GM23338 (cell line): ENCODE measurements around the gene AKT1S1. TPM values are rescaled to one million over a fixed set of nuclear protein-coding genes. Genes with fewer than 3 reads are reported as not detected.

Source experiments
- ATAC-seq: fragments of 200-7000 bp; cut with Tn5 transposase; 3 replicates; pipeline ENCODE4 v1.9.1; 2020
- DNase-seq: peaks from one replicate; pipeline ENCODE4 v3.0.0-alpha.2; 2015; ENCODE audit warnings: low spot score
- H2AFZ ChIP-seq: fragments of 200-600 bp; sonication (generic); 2 replicates; pipeline ENCODE4 v1.8.0; 2016; ENCODE audit warnings: antibody characterized with exemption, mild to moderate bottlenecking, moderate library complexity
- H3F3A ChIP-seq: fragments of 200-600 bp; sonication (generic); replicated peaks from 2 replicates; pipeline ENCODE4 v1.8.0; 2017; ENCODE audit warnings: antibody characterized with exemption, mixed run types, low read depth
- H3K27ac ChIP-seq: fragments of 200-600 bp; sonication (generic); 2 replicates; pipeline ENCODE4 v1.6.1; 2016; ENCODE audit warnings: low read depth
- H3K27me3 ChIP-seq: fragments of 200-600 bp; sonication (generic); 2 replicates; pipeline ENCODE4 v1.8.0; 2016; ENCODE audit warnings: mild to moderate bottlenecking, mixed run types, moderate library complexity; ENCODE audit not compliant: insufficient read depth
- H3K36me3 ChIP-seq: fragments of 200-600 bp; sonication (generic); 2 replicates; pipeline ENCODE4 v1.8.0; 2016; ENCODE audit warnings: mild to moderate bottlenecking; ENCODE audit not compliant: insufficient read depth
- H3K4me1 ChIP-seq: fragments of 200-600 bp; sonication (generic); 2 replicates; pipeline ENCODE4 v1.8.0; 2016; ENCODE audit warnings: mild to moderate bottlenecking, moderate library complexity; ENCODE audit not compliant: insufficient read depth
- H3K4me2 ChIP-seq: fragments of 200-600 bp; sonication (generic); 2 replicates; pipeline ENCODE4 v1.7.1; 2017; ENCODE audit warnings: mixed run types
- H3K4me3 ChIP-seq: fragments of 200-600 bp; sonication (generic); 2 replicates; pipeline ENCODE4 v1.6.1; 2016; ENCODE audit warnings: mixed run types
- H3K79me2 ChIP-seq: fragments of 200-600 bp; sonication (generic); replicated peaks from 2 replicates; pipeline ENCODE4 v1.8.0; 2017; ENCODE audit warnings: mild to moderate bottlenecking; ENCODE audit not compliant: insufficient read depth
- H3K9me2 ChIP-seq: fragments of 200-600 bp; sonication (generic); 2 replicates; pipeline ENCODE4 v1.8.0; 2017; ENCODE audit not compliant: insufficient read depth
- H4K20me1 ChIP-seq: fragments of 200-600 bp; sonication (generic); replicated peaks from 2 replicates; pipeline ENCODE4 v1.8.0; 2017; ENCODE audit warnings: mild to moderate bottlenecking; ENCODE audit not compliant: insufficient read depth
- H3K27ac Mint-ChIP-seq: 2 replicates; pipeline ENCODE4 v1.8.0; 2020; ENCODE audit warnings: inconsistent platforms, mild to moderate bottlenecking, moderate library complexity, mixed read lengths
- H3K27me3 Mint-ChIP-seq: 3 replicates; pipeline ENCODE4 v1.8.0; 2022; ENCODE audit warnings: low read depth, mild to moderate bottlenecking, moderate library complexity, mixed read lengths, inconsistent platforms; ENCODE audit not compliant: insufficient read depth, poor library complexity
- H3K36me3 Mint-ChIP-seq: 3 replicates; pipeline ENCODE4 v1.8.0; 2021; ENCODE audit warnings: low read depth, mild to moderate bottlenecking, inconsistent platforms, moderate library complexity, mixed read lengths
- H3K4me1 Mint-ChIP-seq: 3 replicates; pipeline ENCODE4 v1.8.0; 2020; ENCODE audit warnings: mild to moderate bottlenecking, inconsistent platforms, mixed read lengths
- H3K4me3 Mint-ChIP-seq: 3 replicates; pipeline ENCODE4 v1.8.0; 2021; ENCODE audit warnings: moderate library complexity, mild to moderate bottlenecking, inconsistent platforms, mixed read lengths
- H3K9me3 Mint-ChIP-seq: 3 replicates; pipeline ENCODE4 v1.8.0; 2020; ENCODE audit warnings: moderate library complexity, mild to moderate bottlenecking, inconsistent platforms, mixed read lengths
- CREB1 ChIP-seq: fragments of 250-450 bp; sonication (Bioruptor Pico); IDR thresholded peaks from 2 replicates; pipeline ENCODE4 v1.5.0; 2020; ENCODE audit warnings: low read depth, mild to moderate bottlenecking, moderate library complexity
- CTCF ChIP-seq, 2 experiments: fragments of 200-600 bp in 1 of 2; sonication (generic) in 1 of 2; conservative IDR thresholded peaks; 2 replicates each; pipeline versions ENCODE4 v1.5.1 to v1.6.1; 2016 to 2017; ENCODE audit warnings: antibody characterized with exemption in 2 of 2, low read depth in 2 of 2, mild to moderate bottlenecking in 2 of 2, moderate library complexity in 1 of 2
- ETS1 ChIP-seq: IDR thresholded peaks from 2 replicates; pipeline ENCODE4 v1.6.1; 2016; ENCODE audit warnings: antibody characterized with exemption
- EZH2 ChIP-seq: fragments of 200-600 bp; sonication (generic); IDR thresholded peaks from one replicate; pipeline ENCODE4 v1.8.0; 2017; ENCODE audit warnings: antibody characterized with exemption, mild to moderate bottlenecking, low read depth; ENCODE audit not compliant: unreplicated experiment
- EZH2phosphoT487 ChIP-seq: fragments of 200-600 bp; sonication (generic); IDR thresholded peaks from one replicate; pipeline ENCODE4 v1.8.1; 2018; ENCODE audit warnings: antibody characterized with exemption; ENCODE audit not compliant: unreplicated experiment
- JUNB ChIP-seq: IDR thresholded peaks from one replicate; pipeline ENCODE4 v1.6.1; 2016; ENCODE audit warnings: antibody characterized with exemption; ENCODE audit not compliant: unreplicated experiment
- NANOG ChIP-seq: IDR thresholded peaks from 2 replicates; pipeline ENCODE4 v1.6.1; 2016; ENCODE audit warnings: antibody characterized with exemption, borderline replicate concordance
- POLR2AphosphoS5 ChIP-seq: IDR thresholded peaks from 2 replicates; pipeline ENCODE4 v1.6.1; 2016; ENCODE audit warnings: antibody characterized with exemption, low read depth
- STAT1 ChIP-seq: IDR thresholded peaks from one replicate; pipeline ENCODE4 v1.6.1; 2016; ENCODE audit warnings: antibody characterized with exemption; ENCODE audit not compliant: unreplicated experiment
- ZNF114 ChIP-seq: fragments of 250-450 bp; sonication (Bioruptor Pico); IDR thresholded peaks from 2 replicates; pipeline ENCODE4 v1.5.0; 2020; ENCODE audit warnings: mild to moderate bottlenecking, moderate library complexity
- ZNF331 ChIP-seq: fragments of 250-450 bp; sonication (Bioruptor Pico); IDR thresholded peaks from 2 replicates; pipeline ENCODE4 v1.5.0; 2020; ENCODE audit warnings: low read depth, mild to moderate bottlenecking, moderate library complexity
- polyA plus RNA-seq: library from polyadenylated mRNA; unstranded; fragments of >200 nt; fragmentation: Nextera tagmentation; extraction: Ambion mirVana; gene quantifications from 2 replicates; pipeline ENCODE4 v1.2.1, GENCODE V29; 2016
- total RNA-seq: library from RNA; depleted of rRNA; stranded (reverse); fragments of >200 nt; shearing (Covaris generic); gene quantifications from 2 replicates; pipeline ENCODE4 v1.2.3, GENCODE V29; 2014
- TF ChIP-seq, protein P1 (sequence below): IDR thresholded peaks from one replicate; pipeline ENCODE4 v1.6.1; 2018; ENCODE audit warnings: antibody characterized with exemption; ENCODE audit not compliant: unreplicated experiment
- TF ChIP-seq, protein P2 (sequence below): fragments of 250-450 bp; sonication (Bioruptor Pico); IDR thresholded peaks from 2 replicates; pipeline ENCODE4 v1.5.0; 2020; ENCODE audit warnings: mild to moderate bottlenecking, moderate library complexity

AKT1S1 gene
- total and polyA plus RNA-seq, 2 experiments from 2014 or later: 21.5 to 28.6 TPM

DNA sequence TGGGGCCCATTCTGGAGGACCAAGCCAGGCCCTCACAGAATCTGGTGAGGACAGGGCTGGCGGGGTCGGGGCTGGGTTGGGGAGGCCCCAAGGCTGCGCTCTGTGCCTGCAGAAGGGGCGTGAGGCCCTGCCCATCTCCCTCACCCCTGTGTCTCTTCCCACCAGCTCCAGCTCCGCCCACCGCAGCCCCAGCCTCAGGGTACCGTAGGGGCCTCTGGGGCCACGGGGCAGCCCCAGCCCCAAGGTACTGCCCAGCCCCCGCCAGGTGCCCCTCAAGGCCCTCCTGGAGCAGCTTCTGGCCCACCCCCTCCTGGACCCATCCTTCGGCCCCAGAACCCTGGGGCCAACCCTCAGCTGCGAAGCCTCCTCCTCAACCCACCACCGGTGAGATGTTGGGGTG lies 41.6 kb downstream of the AKT1S1 start:
- ATAC-seq (no peak), DNase-seq (no peak)
- H3K4me1 Mint-ChIP-seq: peaks cover 4% of the 10 kb centered on the region
- Histone ChIP-seq H3K79me2 (no peaks in the 10 kb centered on the region), H3K4me1 (no peaks in the 10 kb centered on the region), H3K27me3 (no peaks in the 10 kb centered on the region), H2AFZ (no peak overlapping the region), H3K4me2 (no peak overlapping the region), H3K4me3 (no peak overlapping the region), H3K27ac (no peak overlapping the region), H4K20me1 (no peaks in the 10 kb centered on the region; the same call in 1 of the 2 replicates), H3K36me3 (no peaks in the 10 kb centered on the region), H3F3A (0 out of 2 replicates have a peak, but pooled peaks cover under 1% of the 10 kb centered on the region), H3K9me2 (no peaks in the 10 kb centered on the region)
- H3K27ac Mint-ChIP-seq: no peak overlapping the region
- no peak overlapping the region for H3K4me3 Mint-ChIP-seq
- no peaks in the 10 kb centered on the region; the same call in 2 of the 3 replicates for H3K9me3 Mint-ChIP-seq
- H3K27me3 Mint-ChIP-seq: peaks cover 17% of the 10 kb centered on the region
- H3K36me3 Mint-ChIP-seq: peaks cover 58% of the 10 kb centered on the region
- TF ChIP-seq ETS1 (no peak), STAT1 (no peak), JUNB (no peak), ZNF114 (CRISPR knock-in tag) (no peak), NANOG (no peak), CREB1 (CRISPR knock-in tag) (no peak), CTCF (conservative IDR thresholded peaks at IDR 0.05; ENCODE audit: low read depth in 2 of 2) (no peak), POLR2AphosphoS5 (no peak), ZNF331 (no peak), EZH2 (no peak), EZH2phosphoT487 (no peak)
- TF ChIP-seq, protein P1, sequence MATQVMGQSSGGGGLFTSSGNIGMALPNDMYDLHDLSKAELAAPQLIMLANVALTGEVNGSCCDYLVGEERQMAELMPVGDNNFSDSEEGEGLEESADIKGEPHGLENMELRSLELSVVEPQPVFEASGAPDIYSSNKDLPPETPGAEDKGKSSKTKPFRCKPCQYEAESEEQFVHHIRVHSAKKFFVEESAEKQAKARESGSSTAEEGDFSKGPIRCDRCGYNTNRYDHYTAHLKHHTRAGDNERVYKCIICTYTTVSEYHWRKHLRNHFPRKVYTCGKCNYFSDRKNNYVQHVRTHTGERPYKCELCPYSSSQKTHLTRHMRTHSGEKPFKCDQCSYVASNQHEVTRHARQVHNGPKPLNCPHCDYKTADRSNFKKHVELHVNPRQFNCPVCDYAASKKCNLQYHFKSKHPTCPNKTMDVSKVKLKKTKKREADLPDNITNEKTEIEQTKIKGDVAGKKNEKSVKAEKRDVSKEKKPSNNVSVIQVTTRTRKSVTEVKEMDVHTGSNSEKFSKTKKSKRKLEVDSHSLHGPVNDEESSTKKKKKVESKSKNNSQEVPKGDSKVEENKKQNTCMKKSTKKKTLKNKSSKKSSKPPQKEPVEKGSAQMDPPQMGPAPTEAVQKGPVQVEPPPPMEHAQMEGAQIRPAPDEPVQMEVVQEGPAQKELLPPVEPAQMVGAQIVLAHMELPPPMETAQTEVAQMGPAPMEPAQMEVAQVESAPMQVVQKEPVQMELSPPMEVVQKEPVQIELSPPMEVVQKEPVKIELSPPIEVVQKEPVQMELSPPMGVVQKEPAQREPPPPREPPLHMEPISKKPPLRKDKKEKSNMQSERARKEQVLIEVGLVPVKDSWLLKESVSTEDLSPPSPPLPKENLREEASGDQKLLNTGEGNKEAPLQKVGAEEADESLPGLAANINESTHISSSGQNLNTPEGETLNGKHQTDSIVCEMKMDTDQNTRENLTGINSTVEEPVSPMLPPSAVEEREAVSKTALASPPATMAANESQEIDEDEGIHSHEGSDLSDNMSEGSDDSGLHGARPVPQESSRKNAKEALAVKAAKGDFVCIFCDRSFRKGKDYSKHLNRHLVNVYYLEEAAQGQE: no peak
- TF ChIP-seq, protein P2, sequence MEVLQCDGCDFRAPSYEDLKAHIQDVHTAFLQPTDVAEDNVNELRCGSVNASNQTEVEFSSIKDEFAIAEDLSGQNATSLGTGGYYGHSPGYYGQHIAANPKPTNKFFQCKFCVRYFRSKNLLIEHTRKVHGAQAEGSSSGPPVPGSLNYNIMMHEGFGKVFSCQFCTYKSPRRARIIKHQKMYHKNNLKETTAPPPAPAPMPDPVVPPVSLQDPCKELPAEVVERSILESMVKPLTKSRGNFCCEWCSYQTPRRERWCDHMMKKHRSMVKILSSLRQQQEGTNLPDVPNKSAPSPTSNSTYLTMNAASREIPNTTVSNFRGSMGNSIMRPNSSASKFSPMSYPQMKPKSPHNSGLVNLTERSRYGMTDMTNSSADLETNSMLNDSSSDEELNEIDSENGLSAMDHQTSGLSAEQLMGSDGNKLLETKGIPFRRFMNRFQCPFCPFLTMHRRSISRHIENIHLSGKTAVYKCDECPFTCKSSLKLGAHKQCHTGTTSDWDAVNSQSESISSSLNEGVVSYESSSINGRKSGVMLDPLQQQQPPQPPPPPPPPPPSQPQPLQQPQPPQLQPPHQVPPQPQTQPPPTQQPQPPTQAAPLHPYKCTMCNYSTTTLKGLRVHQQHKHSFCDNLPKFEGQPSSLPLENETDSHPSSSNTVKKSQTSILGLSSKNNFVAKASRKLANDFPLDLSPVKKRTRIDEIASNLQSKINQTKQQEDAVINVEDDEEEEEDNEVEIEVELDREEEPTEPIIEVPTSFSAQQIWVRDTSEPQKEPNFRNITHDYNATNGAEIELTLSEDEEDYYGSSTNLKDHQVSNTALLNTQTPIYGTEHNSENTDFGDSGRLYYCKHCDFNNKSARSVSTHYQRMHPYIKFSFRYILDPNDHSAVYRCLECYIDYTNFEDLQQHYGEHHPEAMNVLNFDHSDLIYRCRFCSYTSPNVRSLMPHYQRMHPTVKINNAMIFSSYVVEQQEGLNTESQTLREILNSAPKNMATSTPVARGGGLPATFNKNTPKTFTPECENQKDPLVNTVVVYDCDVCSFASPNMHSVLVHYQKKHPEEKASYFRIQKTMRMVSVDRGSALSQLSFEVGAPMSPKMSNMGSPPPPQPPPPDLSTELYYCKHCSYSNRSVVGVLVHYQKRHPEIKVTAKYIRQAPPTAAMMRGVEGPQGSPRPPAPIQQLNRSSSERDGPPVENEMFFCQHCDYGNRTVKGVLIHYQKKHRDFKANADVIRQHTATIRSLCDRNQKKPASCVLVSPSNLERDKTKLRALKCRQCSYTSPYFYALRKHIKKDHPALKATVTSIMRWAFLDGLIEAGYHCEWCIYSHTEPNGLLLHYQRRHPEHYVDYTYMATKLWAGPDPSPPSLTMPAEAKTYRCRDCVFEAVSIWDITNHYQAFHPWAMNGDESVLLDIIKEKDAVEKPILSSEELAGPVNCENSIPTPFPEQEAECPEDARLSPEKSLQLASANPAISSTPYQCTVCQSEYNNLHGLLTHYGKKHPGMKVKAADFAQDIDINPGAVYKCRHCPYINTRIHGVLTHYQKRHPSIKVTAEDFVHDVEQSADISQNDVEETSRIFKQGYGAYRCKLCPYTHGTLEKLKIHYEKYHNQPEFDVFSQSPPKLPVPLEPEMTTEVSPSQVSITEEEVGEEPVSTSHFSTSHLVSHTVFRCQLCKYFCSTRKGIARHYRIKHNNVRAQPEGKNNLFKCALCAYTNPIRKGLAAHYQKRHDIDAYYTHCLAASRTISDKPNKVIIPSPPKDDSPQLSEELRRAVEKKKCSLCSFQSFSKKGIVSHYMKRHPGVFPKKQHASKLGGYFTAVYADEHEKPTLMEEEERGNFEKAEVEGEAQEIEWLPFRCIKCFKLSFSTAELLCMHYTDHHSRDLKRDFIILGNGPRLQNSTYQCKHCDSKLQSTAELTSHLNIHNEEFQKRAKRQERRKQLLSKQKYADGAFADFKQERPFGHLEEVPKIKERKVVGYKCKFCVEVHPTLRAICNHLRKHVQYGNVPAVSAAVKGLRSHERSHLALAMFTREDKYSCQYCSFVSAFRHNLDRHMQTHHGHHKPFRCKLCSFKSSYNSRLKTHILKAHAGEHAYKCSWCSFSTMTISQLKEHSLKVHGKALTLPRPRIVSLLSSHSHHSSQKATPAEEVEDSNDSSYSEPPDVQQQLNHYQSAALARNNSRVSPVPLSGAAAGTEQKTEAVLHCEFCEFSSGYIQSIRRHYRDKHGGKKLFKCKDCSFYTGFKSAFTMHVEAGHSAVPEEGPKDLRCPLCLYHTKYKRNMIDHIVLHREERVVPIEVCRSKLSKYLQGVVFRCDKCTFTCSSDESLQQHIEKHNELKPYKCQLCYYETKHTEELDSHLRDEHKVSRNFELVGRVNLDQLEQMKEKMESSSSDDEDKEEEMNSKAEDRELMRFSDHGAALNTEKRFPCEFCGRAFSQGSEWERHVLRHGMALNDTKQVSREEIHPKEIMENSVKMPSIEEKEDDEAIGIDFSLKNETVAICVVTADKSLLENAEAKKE (CRISPR knock-in tag): no peak
